AG09309 (cell line): ENCODE measurements around the gene FJX1.

Experiments
- DNase-seq: peaks from one replicate; pipeline ENCODE4 v3.0.0-alpha.2; 2010; ENCODE audit warnings: low read depth
- H3K4me3 ChIP-seq: 2 replicates; pipeline ENCODE4 v1.5.1; 2011; ENCODE audit warnings: mild to moderate bottlenecking, low read depth, low read length, moderate library complexity; ENCODE audit not compliant: control insufficient read depth
- CTCF ChIP-seq: IDR thresholded peaks from 2 replicates; pipeline ENCODE4 v1.5.1; 2011; ENCODE audit warnings: mild to moderate bottlenecking, low read depth, low read length, inconsistent platforms; ENCODE audit not compliant: insufficient read depth, control insufficient read depth; ENCODE audit errors: missing control alignments

The FJX1 gene

GRCh38 chr11:35617687-35618496 is at the start of gene FJX1:
TSS of gene FJX1 (plus strand) at chr11:35618460. CDS start at chr11:35618637, 177 bp downstream.
- H3K4me3 ChIP-seq = peak within 1 kb of the TSS; percentile 66
- DNase-seq = peak; percentile 64
- no peak for TF ChIP-seq CTCF

GRCh38 chr11:35571696-35572095 is 46.6 kb upstream of the FJX1 start:
- DNase-seq = no peak
- no peak for TF ChIP-seq CTCF
- no peak overlapping the region for H3K4me3 ChIP-seq

GRCh38 chr11:35579557-35580396 is 38.5 kb upstream of the FJX1 start:
- no peak for TF ChIP-seq CTCF
- DNase-seq = peak; percentile 93
- no peak overlapping the region for H3K4me3 ChIP-seq

GRCh38 chr11:35580397-35580781 is 37.9 kb upstream of the FJX1 start:
- no peak overlapping the region for H3K4me3 ChIP-seq
- DNase-seq = no peak
- TF ChIP-seq CTCF = no peak

GRCh38 chr11:35582033-35582432 is 36.2 kb upstream of the FJX1 start:
- H3K4me3 ChIP-seq = no peak overlapping the region
- DNase-seq = no peak
- no peak for TF ChIP-seq CTCF

GRCh38 chr11:35583126-35583525 is 35.1 kb upstream of the FJX1 start:
- no peak for TF ChIP-seq CTCF
- DNase-seq = no peak
- no peak overlapping the region for H3K4me3 ChIP-seq
